Vagina (tissue), 2 donors: Measurements from ENCODE around the gene SMU1. TPM values are rescaled to one million over a fixed set of nuclear protein-coding genes. Genes with fewer than 3 reads are reported as not detected.
A peak's percentile ranks its signal among the peaks of the same experiment; 100 is the strongest.

ENCODE experiments used
- DNase-seq, 2 donors: peaks; one replicate each; pipeline ENCODE4 v3.0.0-alpha.2; 2017; ENCODE audit errors: extremely low spot score in 2 of 2
- H3K27ac ChIP-seq: fragments of 200-600 bp; sonication (generic); one replicate; pipeline ENCODE4 v1.5.1; 2019
- H3K27me3 ChIP-seq: fragments of 200-600 bp; sonication (generic); one replicate; pipeline ENCODE4 v1.5.1; 2019
- H3K36me3 ChIP-seq, 2 donors: fragments of 200-600 bp; sonication (generic); one replicate each; pipeline ENCODE4 v1.5.1; 2017 to 2019
- H3K4me1 ChIP-seq: fragments of 200-600 bp; sonication (generic); one replicate; pipeline ENCODE4 v1.5.1; 2019
- H3K4me3 ChIP-seq, 2 donors: fragments of 200-600 bp; sonication (generic); 1 replicate in 1 of 2; 2 replicates in 1 of 2; pipeline ENCODE4 v1.5.1; 2016 to 2019
- H3K9me3 ChIP-seq: fragments of 200-600 bp; sonication (generic); one replicate; pipeline ENCODE4 v1.5.1; 2019
- POLR2A ChIP-seq, 2 donors: fragments of 450-650 bp; IDR thresholded peaks; one replicate each; pipeline ENCODE4 v1.6.1; 2017; ENCODE audit warnings: antibody characterized with exemption in 2 of 2, mild to moderate bottlenecking in 2 of 2, moderate library complexity in 2 of 2
- POLR2AphosphoS5 ChIP-seq, 2 donors: sonication (generic); formaldehyde crosslinking; IDR thresholded peaks; one replicate each; pipeline ENCODE4 v1.9.0; 2017; ENCODE audit warnings: antibody characterized with exemption in 2 of 2, mild to moderate bottlenecking in 2 of 2, low read depth in 1 of 2; ENCODE audit not compliant: insufficient read depth in 1 of 2
- intact Hi-C: fragments of 100-400 bp; cut with DNase I; formaldehyde crosslinking; loops from one replicate; pipeline ENCODE4 v1.15.1; 2023
- total RNA-seq: library from RNA; depleted of rRNA; stranded (reverse); fragments of >200 nt; gene quantifications from one replicate; pipeline ENCODE4 v1.2.3, GENCODE V29; 2016
- TF ChIP-seq, protein P1 (sequence below), 3 experiments: fragments of 450-650 bp in 2 of 3; fragments of 200-600 bp in 1 of 3; sonication (generic) in 1 of 3; IDR thresholded peaks; one replicate each; pipeline ENCODE4 v1.5.1; 2017 to 2019; ENCODE audit warnings: antibody characterized with exemption in 3 of 3, mild to moderate bottlenecking in 2 of 3, moderate library complexity in 2 of 3

SMU1 gene
- total RNA-seq, 1 donor from 2014 or later, result 15.5 TPM

- H3K9me3 ChIP-seq, result no peaks in the 10 kb centered on the region
- H3K27ac ChIP-seq, result no peak overlapping the region
- no peak for DNase-seq
- no peak overlapping the region for H3K4me3 ChIP-seq
- no peaks in the 10 kb centered on the region for H3K27me3 ChIP-seq
- intact Hi-C loops, result no loop called here
- H3K4me1 ChIP-seq, result no peaks in the 10 kb centered on the region
- peaks cover 0 to 40% of the 10 kb centered on the region in 2 donors for H3K36me3 ChIP-seq
- TF ChIP-seq, protein P1, sequence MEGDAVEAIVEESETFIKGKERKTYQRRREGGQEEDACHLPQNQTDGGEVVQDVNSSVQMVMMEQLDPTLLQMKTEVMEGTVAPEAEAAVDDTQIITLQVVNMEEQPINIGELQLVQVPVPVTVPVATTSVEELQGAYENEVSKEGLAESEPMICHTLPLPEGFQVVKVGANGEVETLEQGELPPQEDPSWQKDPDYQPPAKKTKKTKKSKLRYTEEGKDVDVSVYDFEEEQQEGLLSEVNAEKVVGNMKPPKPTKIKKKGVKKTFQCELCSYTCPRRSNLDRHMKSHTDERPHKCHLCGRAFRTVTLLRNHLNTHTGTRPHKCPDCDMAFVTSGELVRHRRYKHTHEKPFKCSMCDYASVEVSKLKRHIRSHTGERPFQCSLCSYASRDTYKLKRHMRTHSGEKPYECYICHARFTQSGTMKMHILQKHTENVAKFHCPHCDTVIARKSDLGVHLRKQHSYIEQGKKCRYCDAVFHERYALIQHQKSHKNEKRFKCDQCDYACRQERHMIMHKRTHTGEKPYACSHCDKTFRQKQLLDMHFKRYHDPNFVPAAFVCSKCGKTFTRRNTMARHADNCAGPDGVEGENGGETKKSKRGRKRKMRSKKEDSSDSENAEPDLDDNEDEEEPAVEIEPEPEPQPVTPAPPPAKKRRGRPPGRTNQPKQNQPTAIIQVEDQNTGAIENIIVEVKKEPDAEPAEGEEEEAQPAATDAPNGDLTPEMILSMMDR (IDR thresholded peaks at IDR 0.05), result no peak
- no peak for TF ChIP-seq POLR2A (IDR thresholded peaks at IDR 0.05)
- no peak for TF ChIP-seq POLR2AphosphoS5 (IDR thresholded peaks at IDR 0.05; ENCODE audit: insufficient read depth in 1 of 2, low read depth in 1 of 2)
These were observed 25.3 kb downstream of the SMU1 start for GRCh38 chr9:33051144-33051543.

GRCh38 chr9:33049680-33050361 is 26.7 kb downstream of the SMU1 start:
- no peak for TF ChIP-seq POLR2A (IDR thresholded peaks at IDR 0.05)
- TF ChIP-seq POLR2AphosphoS5 (IDR thresholded peaks at IDR 0.05; ENCODE audit: insufficient read depth in 1 of 2, low read depth in 1 of 2), result no peak
- TF ChIP-seq, protein P1 (IDR thresholded peaks at IDR 0.05), result no peak

GRCh38 chr9:33048054-33048465 is 28.4 kb downstream of the SMU1 start:
- Histone ChIP-seq H3K36me3 (peaks cover 0 to 22% of the 10 kb centered on the region in 2 donors), H3K27me3 (no peaks in the 10 kb centered on the region), H3K4me3 (no peak overlapping the region), H3K4me1 (peaks cover 8% of the 10 kb centered on the region), H3K9me3 (no peaks in the 10 kb centered on the region), H3K27ac (no peak overlapping the region)
- intact Hi-C loops, result no loop called here
- no peak for DNase-seq
- TF ChIP-seq POLR2AphosphoS5 (IDR thresholded peaks at IDR 0.05; ENCODE audit: insufficient read depth in 1 of 2, low read depth in 1 of 2) (no peak), POLR2A (IDR thresholded peaks at IDR 0.05) (no peak)
- TF ChIP-seq, protein P1 (IDR thresholded peaks at IDR 0.05), result no peak

More at GRCh38 chr9:33049680-33050361, 26.7 kb downstream of the SMU1 start:
- no peak overlapping the region for H3K27ac ChIP-seq
- no peak for DNase-seq
- H3K4me3 ChIP-seq, result no peak overlapping the region
- no peaks in the 10 kb centered on the region for H3K27me3 ChIP-seq
- H3K36me3 ChIP-seq, result peaks cover 0 to 31% of the 10 kb centered on the region in 2 donors
- H3K4me1 ChIP-seq, result no peaks in the 10 kb centered on the region
- intact Hi-C loops, result no loop called here
- H3K9me3 ChIP-seq, result no peaks in the 10 kb centered on the region

DNA sequence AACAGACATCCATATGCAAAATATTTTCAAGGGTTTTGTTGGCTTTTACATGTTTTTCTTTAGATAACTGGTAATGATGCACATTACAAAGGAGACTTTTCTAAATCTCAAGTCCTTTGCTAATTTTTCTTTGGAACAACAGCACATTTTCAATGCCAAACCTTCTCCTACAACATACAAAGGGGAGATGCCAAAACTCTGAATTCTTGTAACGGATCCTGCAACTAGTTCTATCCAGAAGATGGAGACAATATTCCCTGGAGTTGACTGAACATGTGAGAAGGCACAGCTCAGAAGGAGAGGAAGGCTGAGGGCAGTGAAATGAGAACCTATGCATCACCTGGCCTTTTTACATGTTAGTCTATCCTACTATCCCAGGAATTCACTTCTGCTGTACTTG is 30.4 kb downstream of the SMU1 start:
- Histone ChIP-seq H3K9me3 (no peaks in the 10 kb centered on the region), H3K27me3 (no peaks in the 10 kb centered on the region), H3K36me3 (peaks cover 0 to 17% of the 10 kb centered on the region in 2 donors), H3K4me1 (peaks cover 18% of the 10 kb centered on the region), H3K4me3 (no peak overlapping the region), H3K27ac (no peak overlapping the region)
- TF ChIP-seq POLR2AphosphoS5 (IDR thresholded peaks at IDR 0.05; ENCODE audit: insufficient read depth in 1 of 2, low read depth in 1 of 2) (no peak), POLR2A (IDR thresholded peaks at IDR 0.05) (no peak)
- TF ChIP-seq, protein P1 (IDR thresholded peaks at IDR 0.05), result no peak
- intact Hi-C loops, result no loop called here
- DNase-seq, result no peak

- peaks cover 0 to 17% of the 10 kb centered on the region in 2 donors for H3K36me3 ChIP-seq
- H3K27me3 ChIP-seq, result no peaks in the 10 kb centered on the region
- TF ChIP-seq POLR2A (IDR thresholded peaks at IDR 0.05), result no peak
- TF ChIP-seq POLR2AphosphoS5 (IDR thresholded peaks at IDR 0.05; ENCODE audit: insufficient read depth in 1 of 2, low read depth in 1 of 2), result no peak
- TF ChIP-seq, protein P1 (IDR thresholded peaks at IDR 0.05), result no peak
- intact Hi-C loops, result no loop called here
- no peak for DNase-seq
- H3K4me3 ChIP-seq, result peak overlapping the region; percentile 58 to 80
- peaks cover 18% of the 10 kb centered on the region for H3K4me1 ChIP-seq
- peak overlapping the region; percentile 87 for H3K27ac ChIP-seq
- no peaks in the 10 kb centered on the region for H3K9me3 ChIP-seq
These were observed 31.7 kb downstream of the SMU1 start for GRCh38 chr9:33044677-33045282.
